COR-L47 (cell line): ENCODE measurements around the gene ATP5PB.

ENCODE experiments used
- DNase-seq: peaks from one replicate; lab custom pipeline; 2025; lab: John Stamatoyannopoulos, UW

The ATP5PB gene

GRCh38 chr1:111507411-111508201 is 58.3 kb downstream of the ATP5PB start:
- no peak for DNase-seq

- no peak for DNase-seq
These were observed 60.7 kb downstream of the ATP5PB start for GRCh38 chr1:111509997-111510375.

- no peak for DNase-seq
These were observed 62.1 kb downstream of the ATP5PB start for GRCh38 chr1:111511370-111511769.
